Activated CD8-positive, alpha-beta memory T cell treated with anti-CD3 and anti-CD28 coated beads for 24 hours (primary cell): ENCODE measurements around the gene CLEC19A.
"Not testable (repeated sequence)": the region's sequence is repeated elsewhere in the genome, so short reads cannot be mapped to it uniquely, and the experiment has no call there.

ENCODE experiments used
- DNase-seq: peaks from one replicate; pipeline ENCODE4 v3.0.0-alpha.2; 2020

The CLEC19A gene

GRCh38 chr16:19287241-19287640 lies 1.7 kb downstream of the CLEC19A start:
- DNase-seq = no peak

- no peak for DNase-seq
Observed at GRCh38 chr16:19288872-19289799, 3.6 kb downstream of the CLEC19A start.

GRCh38 chr16:19289811-19290485 lies 4.4 kb downstream of the CLEC19A start:
- no peak for DNase-seq

DNA sequence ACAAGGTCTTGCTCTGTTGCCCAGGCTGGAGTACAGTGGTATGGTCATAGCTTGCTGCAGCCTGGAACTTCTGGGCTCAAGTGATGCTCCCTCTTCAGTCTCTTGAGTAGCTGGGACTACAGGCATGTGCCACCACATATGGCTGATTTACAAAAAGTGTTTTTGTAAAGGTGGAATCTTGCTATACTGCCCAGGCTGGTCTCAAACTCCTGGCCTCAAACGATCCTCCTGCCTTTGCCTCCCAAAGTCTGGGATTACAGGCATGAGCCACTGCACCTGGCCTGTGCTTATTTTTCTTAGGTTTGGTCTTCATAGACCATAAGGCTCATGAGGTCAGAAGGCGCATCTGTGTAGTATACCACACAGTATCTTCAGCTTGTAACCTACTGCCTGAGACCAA lies 5.3 kb downstream of the CLEC19A start:
- no peak for DNase-seq

DNA sequence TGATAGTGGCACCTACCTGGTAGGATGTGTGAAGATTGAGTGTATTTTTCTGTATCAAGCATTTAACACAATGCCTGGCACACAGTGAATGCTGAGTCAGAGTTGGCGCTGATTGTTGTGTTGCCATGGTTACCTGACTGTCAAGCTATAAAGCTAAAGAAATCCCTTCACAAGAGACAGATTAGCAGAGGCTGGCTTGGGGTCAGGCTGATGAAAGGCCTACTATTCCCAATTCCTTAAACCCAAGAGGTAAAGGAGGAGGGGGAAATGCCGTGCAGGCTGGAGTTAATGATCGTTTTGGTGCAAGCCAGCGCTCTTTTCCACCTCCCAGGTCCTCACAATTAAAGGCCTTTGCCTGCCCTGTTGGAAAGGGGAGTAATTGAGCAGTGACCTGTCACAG lies 5.9 kb downstream of the CLEC19A start:
- DNase-seq = no peak

GRCh38 chr16:19292186-19292585 lies 6.7 kb downstream of the CLEC19A start:
- DNase-seq = no peak

- DNase-seq = peak; percentile 59
Observed at GRCh38 chr16:19294156-19294649, 8.7 kb downstream of the CLEC19A start.

DNA sequence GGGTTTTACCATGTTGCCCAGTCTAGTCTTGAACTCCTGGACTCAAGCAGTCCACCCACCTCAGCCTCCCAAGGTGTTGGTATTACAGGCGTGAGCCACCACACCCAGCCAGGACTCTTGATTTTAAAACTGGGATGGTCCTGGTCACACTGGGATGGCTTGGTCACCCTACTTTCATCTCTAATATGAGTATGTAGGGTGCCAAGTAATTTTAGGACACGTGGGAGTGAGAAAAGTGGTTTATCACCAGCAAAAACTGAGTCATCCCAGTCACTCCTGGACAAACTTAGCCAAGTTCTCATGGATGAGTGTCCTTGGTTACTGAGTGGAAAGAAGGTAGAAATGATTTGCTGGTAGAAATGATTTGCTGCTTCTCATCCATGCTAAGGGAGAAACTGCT lies 9.9 kb downstream of the CLEC19A start:
- no peak for DNase-seq

- DNase-seq = no peak
Observed at GRCh38 chr16:19297454-19297853, 11.9 kb downstream of the CLEC19A start.

DNA sequence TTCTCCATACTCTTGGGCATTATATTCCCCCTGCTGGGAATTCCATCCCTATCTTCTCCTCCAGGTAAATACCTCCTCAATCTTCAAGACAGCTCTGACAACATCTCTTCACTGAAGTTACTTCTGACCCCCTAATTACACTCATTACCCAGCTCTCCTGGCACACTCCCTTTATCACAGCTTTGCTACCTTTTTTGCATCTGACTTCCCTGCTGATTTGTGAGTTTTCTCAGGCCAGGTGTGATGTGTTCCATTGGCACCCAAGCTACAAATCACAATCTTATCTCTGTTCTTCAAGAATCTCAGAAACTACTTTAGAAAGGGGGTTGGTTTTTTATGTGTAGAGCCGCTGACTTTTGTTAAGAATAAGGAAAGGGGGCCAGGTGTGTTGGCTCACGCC lies 14.0 kb downstream of the CLEC19A start:
- no peak for DNase-seq

GRCh38 chr16:19301931-19302330 lies 16.4 kb downstream of the CLEC19A start:
- DNase-seq = no peak

DNA sequence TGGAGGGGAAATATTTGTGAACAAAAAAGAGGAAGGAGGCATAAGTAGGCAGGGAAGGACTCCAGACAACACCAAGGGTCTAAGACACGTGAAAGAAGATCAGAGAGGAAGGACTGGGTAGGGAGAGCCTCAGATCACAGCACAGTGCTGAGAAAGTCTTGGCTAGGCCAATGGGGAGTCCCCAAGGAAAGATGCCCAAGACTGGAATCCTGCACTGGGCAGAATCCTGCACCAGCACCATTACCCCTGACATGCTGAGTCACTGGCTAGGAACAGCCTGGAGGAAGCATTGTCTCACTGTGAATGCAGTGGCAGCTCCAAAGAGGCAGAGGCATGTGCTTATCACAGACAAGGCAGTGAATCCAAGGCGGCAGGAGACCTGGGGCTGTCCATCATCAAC lies 19.2 kb downstream of the CLEC19A start:
- no peak for DNase-seq

DNA sequence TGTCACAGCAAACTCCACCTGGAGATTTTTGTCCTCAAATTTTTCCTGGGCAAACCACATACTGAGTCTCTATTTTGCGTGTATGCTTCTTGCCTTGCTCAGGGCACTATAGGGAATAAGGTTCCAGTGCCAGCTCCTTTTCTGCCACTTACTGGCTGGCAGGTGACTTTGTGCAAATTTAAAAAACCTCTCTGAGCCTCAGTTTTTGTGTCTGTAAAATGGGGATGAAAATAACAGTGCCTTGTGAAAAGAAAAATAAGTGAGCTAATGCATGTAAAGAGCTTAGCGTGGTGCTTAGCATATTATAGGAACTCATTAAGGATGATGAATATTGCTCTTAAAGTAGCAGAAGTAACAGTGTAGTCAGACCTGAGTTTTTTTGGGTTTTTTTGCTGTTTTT lies 19.9 kb downstream of the CLEC19A start:
- DNase-seq = no peak

DNA sequence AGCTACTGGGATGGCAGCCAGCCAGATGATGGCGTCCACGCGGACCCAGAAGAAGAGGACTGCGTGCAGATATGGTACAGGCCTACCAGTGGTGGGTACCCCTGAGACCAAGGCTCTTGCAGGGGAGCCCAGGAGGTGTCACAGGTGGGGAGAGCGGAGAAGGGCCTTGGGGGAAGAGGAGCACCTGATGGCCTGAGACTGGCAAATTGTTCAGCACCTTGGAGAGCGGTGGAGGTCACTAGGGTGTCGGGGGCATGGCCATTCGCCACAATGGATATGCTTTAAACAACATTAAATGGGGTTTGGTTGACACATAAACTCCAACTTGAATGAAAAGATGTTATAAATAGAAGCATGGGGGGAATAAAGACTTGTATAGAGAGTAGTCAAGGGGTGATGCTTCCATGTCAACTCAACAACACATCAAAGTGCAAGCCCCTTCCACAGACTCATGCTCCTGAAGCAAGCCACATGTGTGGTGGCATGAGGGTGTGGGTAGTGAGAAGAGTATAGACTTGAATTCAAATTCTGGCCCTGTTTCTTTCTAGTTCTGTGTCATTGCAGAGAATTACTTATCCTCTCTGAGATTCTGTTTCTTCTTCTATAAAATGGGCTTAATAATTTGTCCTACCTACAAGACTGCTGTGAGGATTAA lies 22.2 kb downstream of the CLEC19A start:
- DNase-seq = no peak

GRCh38 chr16:19308392-19308791 lies 22.9 kb downstream of the CLEC19A start:
- DNase-seq = no peak

DNA sequence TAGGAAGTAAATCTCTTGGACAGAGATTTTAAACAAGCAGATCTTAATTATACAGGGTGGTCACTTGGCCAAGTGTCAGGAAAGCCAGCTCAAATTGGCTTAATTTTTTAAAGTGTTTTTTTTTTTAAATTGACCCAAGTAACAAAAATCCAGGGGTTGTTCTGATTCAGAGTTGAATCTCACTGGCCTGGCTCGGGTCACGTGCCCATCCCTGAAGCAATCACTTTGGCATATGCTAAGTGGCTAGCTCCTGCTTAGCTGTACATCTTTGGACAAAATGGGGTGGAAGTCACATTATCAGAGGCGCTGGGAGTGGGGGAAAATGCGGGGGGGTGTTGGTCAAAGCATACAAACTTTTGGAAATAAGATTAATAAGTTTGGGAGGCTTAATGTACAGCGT lies 23.6 kb downstream of the CLEC19A start:
- DNase-seq = no peak

- DNase-seq = no peak
Observed at GRCh38 chr16:19314718-19315425, 29.3 kb downstream of the CLEC19A start.

GRCh38 chr16:19315889-19316433 lies 30.4 kb downstream of the CLEC19A start:
- no peak for DNase-seq

- DNase-seq = no peak
Observed at GRCh38 chr16:19316846-19317245, 31.3 kb downstream of the CLEC19A start.

GRCh38 chr16:19321186-19321585 lies 35.7 kb downstream of the CLEC19A start:
- not testable (repeated sequence) for DNase-seq

GRCh38 chr16:19323596-19323995 lies 38.1 kb downstream of the CLEC19A start:
- DNase-seq = no peak

- no peak for DNase-seq
Observed at GRCh38 chr16:19328364-19328763, 42.8 kb downstream of the CLEC19A start.

DNA sequence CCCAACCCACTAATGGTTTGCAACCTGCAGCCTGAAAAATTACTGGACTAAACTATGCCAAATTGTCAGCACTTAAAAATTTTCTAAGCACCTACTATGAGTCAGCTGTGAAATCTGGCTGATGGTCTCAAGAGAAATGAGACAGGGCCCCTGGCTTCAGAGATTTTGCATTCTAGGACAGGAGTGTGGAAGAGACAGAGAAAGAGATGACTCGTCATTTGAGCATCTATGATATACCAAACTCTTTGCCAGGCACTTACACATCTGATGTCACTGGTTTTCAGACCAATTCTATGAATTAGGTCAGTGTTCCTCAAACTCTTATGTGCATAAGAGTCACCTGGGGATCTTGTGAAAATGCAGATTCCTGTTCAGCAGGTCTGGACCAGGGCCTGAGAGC lies 44.4 kb downstream of the CLEC19A start:
- no peak for DNase-seq
